Stimulated activated CD4-positive, alpha-beta T cell treated with anti-CD3 and anti-CD28 coated beads, Interleukin-2, amount 100 ng/mL, for 4 hours (primary cell): ENCODE data around the gene TMEM106C.

ENCODE experiments used
- DNase-seq: peaks from one replicate; pipeline ENCODE4 v3.0.0-alpha.2; 2020; ENCODE audit warnings: low read depth

TMEM106C gene

GRCh38 chr12:47995981-47996401 is 32.6 kb downstream of the TMEM106C start:
- no peak for DNase-seq

DNA sequence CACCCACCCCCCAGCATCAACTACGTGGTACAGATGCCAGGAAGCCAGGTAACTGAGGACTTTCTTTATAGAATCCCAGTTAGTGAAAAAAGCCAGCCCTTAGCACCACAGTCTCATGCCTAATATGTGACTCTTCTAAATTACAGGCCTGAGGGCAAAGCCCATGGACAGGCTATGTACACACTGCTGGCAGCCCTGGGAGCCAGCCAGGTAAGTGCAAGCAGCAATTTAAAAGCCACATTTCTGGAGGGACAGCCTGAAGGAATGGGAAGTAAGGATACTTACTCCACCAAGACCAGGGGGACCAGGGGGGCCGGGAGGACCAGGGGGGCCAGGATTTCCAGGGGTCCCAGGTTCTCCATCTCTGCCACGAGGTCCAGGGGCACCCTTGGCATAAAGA is 33.9 kb downstream of the TMEM106C start:
- DNase-seq, result no peak

DNA sequence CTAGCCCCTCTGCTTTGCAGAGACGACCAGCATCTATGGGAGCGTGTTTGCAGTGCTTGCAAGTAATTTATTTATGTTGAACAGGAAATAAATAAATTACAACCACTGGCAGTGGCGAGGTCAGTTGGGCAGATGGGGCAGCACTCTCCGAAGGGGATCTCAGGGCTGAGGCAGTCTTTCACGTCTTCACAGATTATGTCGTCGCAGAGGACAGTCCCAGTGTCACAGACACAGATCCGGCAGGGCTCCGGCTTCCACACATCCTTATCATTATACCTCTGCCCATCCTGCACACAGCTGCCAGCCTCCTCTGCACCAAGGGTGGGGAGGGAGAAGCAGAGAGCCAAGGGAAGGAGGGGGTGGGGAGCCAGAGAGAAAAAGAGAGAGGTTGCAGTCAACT is 36.4 kb downstream of the TMEM106C start:
- DNase-seq, result no peak

- DNase-seq, result no peak
Measured at GRCh38 chr12:48000878-48001504, 37.6 kb downstream of the TMEM106C start.

- no peak for DNase-seq
Measured at GRCh38 chr12:48001505-48002413, 38.4 kb downstream of the TMEM106C start.

- DNase-seq, result no peak
Measured at GRCh38 chr12:48002414-48002730, 39.0 kb downstream of the TMEM106C start.

- no peak for DNase-seq
Measured at GRCh38 chr12:48002773-48003218, 39.4 kb downstream of the TMEM106C start.

DNA sequence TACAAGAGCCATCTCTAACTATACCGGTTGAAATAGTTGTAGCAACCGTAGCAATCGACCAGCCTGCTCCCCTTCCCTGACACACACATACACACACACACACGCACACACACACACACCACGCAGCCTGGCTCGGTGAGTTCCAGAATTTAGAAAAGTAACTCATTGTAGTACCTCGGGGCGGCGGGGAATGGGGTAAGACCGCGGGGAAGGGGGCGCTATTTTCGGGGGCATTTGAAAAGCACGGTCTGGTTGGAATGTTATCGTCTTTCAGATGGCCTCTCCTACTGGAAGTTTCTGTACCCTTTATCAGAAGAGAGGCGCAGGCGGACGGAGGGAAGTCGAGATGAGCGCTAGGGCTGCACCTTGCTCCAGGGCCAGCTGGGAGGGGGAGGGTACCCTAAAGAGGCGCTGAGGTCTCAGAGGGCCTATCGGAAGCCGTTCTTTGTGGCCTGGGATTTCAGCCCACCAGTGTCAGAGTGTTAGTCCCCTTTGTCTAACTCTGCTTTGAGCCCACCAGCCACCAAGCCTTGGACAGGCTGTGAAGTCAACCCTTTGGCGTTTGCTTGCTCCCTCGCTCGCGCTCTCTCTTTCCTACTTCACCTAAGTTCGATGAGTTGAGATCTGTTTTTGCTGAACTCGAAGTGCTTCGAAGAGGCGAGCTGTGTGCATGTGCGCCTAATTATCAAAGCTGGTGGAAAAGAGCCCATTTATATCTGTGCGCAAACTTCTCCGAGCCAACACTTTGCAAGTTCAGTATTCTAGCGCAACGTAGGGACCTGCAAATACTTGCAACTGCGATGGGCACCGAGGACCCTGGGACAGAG is 40.0 kb downstream of the TMEM106C start:
- DNase-seq, result no peak

- no peak for DNase-seq
Measured at GRCh38 chr12:48004053-48004941, 40.9 kb downstream of the TMEM106C start, which contains the start of gene COL2A1. TSS of gene COL2A1 (minus strand) at chr12:48004476. CDS start at chr12:48004321, 155 bp downstream.

- no peak for DNase-seq
Measured at GRCh38 chr12:48005001-48005749, 41.8 kb downstream of the TMEM106C start.

DNA sequence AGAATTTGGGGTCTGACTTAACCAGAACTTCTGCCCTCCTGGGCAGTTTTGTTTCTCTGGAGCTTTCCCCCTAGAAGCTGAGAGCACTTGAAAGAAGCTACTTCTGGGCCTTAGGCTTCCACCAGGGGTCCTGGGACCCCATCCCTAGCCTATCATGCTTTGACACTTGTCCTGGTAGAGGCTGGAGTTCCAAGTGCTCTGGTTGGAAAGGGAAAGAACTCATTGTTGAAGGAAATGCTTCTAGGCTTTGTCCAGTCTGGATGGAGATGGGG is 42.3 kb downstream of the TMEM106C start:
- DNase-seq, result no peak

GRCh38 chr12:48007206-48007605 is 43.8 kb downstream of the TMEM106C start:
- no peak for DNase-seq

- DNase-seq, result no peak
Measured at GRCh38 chr12:48008349-48008748, 45.0 kb downstream of the TMEM106C start.

DNA sequence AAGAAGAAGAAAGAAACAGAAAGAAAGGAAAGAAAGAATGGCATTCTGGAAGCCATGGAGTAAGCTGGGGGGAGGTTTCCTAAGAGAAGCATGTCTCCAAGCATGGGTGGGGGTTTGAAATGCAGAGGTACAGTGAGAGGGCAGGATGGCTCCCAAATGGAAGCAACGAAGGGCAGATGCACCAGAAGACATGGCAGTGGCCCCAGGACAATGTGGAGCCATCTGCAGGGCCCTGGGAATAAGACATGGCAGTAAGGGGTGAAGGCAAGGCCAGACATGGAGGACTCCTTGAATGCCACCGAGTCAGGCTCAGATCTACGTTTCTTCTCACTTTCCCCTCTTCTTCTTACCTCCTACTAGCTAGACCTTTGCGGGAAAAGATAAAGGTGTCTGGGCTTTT is 45.6 kb downstream of the TMEM106C start:
- no peak for DNase-seq

- DNase-seq, result no peak
Measured at GRCh38 chr12:48009471-48009870, 46.1 kb downstream of the TMEM106C start.

DNA sequence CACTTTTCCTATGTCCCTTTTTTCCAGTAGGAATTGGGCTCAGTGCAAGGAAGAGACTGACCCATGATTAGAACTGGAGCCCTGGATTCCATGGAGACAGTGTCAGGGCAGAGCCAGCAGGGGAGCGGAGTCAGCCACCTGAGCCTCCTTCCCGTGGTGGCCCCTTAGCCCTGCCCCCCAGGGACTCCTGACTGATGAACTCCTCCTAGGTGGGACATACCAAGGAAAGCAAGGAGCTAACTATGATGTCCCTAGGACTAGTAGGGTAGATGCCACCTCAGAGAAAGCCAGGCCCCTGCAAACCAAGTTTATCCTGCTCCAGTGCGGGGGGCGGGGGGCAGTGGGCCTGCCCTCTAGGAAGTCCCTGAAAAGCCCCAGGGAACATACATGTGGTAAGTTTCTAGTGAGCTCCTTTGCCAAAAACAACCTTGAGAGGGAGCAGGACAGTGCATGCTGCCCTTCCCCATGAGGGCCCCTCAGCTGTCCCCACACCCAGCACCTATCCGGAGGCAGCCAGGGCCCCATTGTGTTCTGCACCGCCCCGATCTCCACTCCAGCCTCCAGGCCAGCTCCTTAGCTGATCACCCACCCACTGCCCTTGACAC is 47.1 kb downstream of the TMEM106C start:
- no peak for DNase-seq

DNA sequence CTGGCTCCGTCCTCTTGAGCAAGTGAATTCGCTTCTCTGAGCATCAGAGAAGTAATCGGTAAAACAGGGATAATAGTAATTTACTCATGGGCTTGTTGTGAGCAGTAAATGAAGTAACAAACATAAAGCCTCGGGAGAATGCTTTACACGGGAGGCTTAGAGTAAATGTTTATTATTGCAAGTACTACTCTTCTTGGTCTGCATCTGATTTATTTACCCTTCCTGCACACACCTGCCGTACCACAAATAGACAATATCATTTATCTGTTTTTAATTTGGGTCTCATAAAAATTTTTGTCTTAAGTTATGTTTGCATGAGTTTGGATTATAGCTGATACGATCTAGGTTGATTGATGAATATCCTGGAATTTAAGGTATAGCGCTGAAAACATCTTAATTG is 48.7 kb downstream of the TMEM106C start:
- no peak for DNase-seq

- DNase-seq, result no peak
Measured at GRCh38 chr12:48013287-48013686, 49.9 kb downstream of the TMEM106C start.

GRCh38 chr12:48015129-48015528 is 51.7 kb downstream of the TMEM106C start:
- no peak for DNase-seq

DNA sequence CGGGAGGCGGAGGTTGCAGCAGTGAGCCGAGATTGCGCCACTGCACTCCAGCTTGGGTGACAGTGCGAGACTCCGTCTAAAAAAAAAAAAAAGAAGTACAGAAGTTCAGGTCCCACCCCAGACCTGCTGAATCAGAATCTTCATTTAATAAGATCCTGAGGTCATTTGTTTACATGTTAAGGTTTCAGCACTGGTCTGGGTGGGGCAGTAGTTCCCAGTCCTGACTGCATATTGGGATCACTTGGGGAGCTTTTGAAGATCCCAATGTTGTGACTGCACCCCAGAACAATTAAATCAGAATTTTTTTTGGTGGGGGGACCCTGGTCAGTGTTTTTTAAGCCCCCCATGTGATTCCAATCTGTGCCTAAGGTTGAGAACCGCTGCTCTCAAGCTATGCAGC is 52.6 kb downstream of the TMEM106C start:
- no peak for DNase-seq
